Uterus (tissue), 2 donors: ENCODE results near the gene IFNLR1.

Source experiments
- CTCF ChIP-seq, 4 experiments: fragments of 200-600 bp in 2 of 4; fragments of 450-650 bp in 2 of 4; sonication (generic) in 2 of 4; IDR thresholded peaks; one replicate each; pipeline ENCODE4 v1.5.1; 2016 to 2019; ENCODE audit warnings: antibody characterized with exemption in 4 of 4, mild to moderate bottlenecking in 2 of 4, moderate library complexity in 1 of 4
- POLR2A ChIP-seq, 2 donors: fragments of 450-650 bp; IDR thresholded peaks; one replicate each; pipeline ENCODE4 v1.6.1; 2016; ENCODE audit warnings: antibody characterized with exemption in 2 of 2, mild to moderate bottlenecking in 1 of 2, moderate library complexity in 1 of 2

DNA sequence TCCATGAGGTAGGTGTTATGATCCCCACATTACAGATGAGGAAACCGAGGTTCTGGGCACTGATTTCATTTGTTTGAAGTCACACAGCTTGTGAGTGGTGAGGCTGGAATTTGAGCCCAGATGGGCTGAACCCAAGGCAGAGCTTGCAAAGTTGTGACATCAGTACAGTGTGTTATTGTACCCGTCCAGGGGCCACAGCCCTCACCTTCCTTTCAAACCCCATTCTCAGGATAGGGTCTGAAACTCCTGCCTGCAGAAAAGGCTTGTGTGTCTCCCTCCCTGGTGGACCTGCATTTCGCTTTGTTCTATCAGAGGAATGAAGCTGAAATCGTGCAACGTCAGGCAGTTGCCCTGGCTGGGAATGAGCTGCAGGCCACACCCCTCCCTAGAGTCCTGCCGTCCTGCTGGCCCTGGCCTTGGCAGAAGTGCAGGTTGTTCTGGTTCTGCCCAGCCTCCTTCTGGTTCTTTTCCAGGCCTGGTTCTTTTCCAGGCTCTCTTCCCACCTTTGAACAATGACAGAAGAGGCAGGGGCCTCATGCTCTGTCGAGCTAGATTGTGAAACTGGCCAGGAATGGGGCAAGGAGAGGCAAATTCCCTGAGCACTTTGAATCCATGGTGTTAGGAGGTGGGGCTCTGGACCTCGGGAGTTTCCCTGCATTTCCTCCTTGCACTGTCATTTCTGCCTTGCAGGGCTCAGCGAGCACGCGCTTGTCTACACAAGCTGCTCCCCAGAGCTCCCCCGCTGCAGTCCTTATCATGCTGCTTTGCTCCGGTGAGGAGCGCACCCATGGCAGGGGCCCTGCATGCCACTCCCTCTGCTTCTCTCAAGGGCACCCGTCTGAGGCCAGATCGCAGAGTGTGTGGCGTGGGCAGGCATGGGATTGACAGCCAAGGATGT, 67.0 kb downstream of the IFNLR1 start:
- TF ChIP-seq CTCF (IDR thresholded peaks at IDR 0.05): no peak
- TF ChIP-seq POLR2A (IDR thresholded peaks at IDR 0.05): no peak
